SU-DHL-6 (cell line): Measurements from ENCODE around the gene ZNF343.
A peak's percentile ranks its signal among the peaks of the same experiment; 100 is the strongest.

Experiments
- H2AFZ ChIP-seq: fragments of 200-600 bp; sonication (generic); 2 replicates; pipeline ENCODE4 v1.6.1; 2014; ENCODE audit warnings: low read depth, mild to moderate bottlenecking, moderate library complexity, mixed read lengths, antibody characterized with exemption, low read length; ENCODE audit not compliant: severe bottlenecking
- H3F3A ChIP-seq: fragments of 200-600 bp; shearing (Covaris generic); 2 replicates; pipeline ENCODE4 v1.6.0; 2016; ENCODE audit warnings: antibody characterized with exemption, mild to moderate bottlenecking; ENCODE audit not compliant: insufficient read depth
- H3K27ac ChIP-seq: fragments of 200-600 bp; sonication (generic); 2 replicates; pipeline ENCODE4 v1.5.1; 2016; ENCODE audit warnings: low read depth, mild to moderate bottlenecking, low read length, moderate library complexity, mixed read lengths
- H3K27me3 ChIP-seq: fragments of 200-600 bp; sonication (generic), shearing (Covaris generic); 2 replicates; pipeline ENCODE4 v1.6.0; 2014; ENCODE audit warnings: mild to moderate bottlenecking, low read length
- H3K36me3 ChIP-seq: fragments of 200-600 bp; sonication (generic); 2 replicates; pipeline ENCODE4 v1.6.1; 2014; ENCODE audit warnings: mild to moderate bottlenecking, low read length, mixed read lengths
- H3K4me2 ChIP-seq: fragments of 300-600, 200-600 bp; shearing (Covaris generic), sonication (generic); 2 replicates; pipeline ENCODE4 v1.6.0; 2014; ENCODE audit warnings: low read length, low read depth, mild to moderate bottlenecking; ENCODE audit not compliant: poor library complexity, severe bottlenecking
- H3K4me3 ChIP-seq: fragments of 200-600 bp; sonication (generic); 2 replicates; pipeline ENCODE4 v1.5.1; 2014; ENCODE audit warnings: antibody characterized with exemption, low read length, mild to moderate bottlenecking, mixed read lengths; ENCODE audit not compliant: insufficient read depth, poor library complexity, severe bottlenecking
- H3K79me2 ChIP-seq: fragments of 200-600 bp; sonication (generic); 2 replicates; pipeline ENCODE4 v1.6.1; 2014; ENCODE audit warnings: mild to moderate bottlenecking, low read length, moderate library complexity; ENCODE audit not compliant: insufficient read depth
- H3K9ac ChIP-seq: fragments of 200-600 bp; sonication (generic); 2 replicates; pipeline ENCODE4 v1.7.0; 2014; ENCODE audit warnings: mild to moderate bottlenecking, low read length
- H3K9me2 ChIP-seq: fragments of 200-600 bp; sonication (generic); replicated peaks from 2 replicates; pipeline ENCODE4 v1.6.1; 2014; ENCODE audit warnings: low read length; ENCODE audit not compliant: insufficient read depth
- H3K9me3 ChIP-seq: fragments of 200-600 bp; sonication (generic); 2 replicates; pipeline ENCODE4 v1.6.1; 2014; ENCODE audit warnings: low read length, mixed read lengths; ENCODE audit not compliant: insufficient read depth
- H4K20me1 ChIP-seq: fragments of 200-600 bp; sonication (generic); 2 replicates; pipeline ENCODE4 v1.6.1; 2014; ENCODE audit warnings: low read depth, mild to moderate bottlenecking, antibody characterized with exemption, low read length, moderate library complexity, mixed read lengths
- EZH2phosphoT487 ChIP-seq: fragments of 200-600 bp; sonication (generic), shearing (Covaris generic); conservative IDR thresholded peaks from 2 replicates; pipeline ENCODE4 v1.6.1; 2018; ENCODE audit warnings: mild to moderate bottlenecking, antibody characterized with exemption, low read length, moderate library complexity, mixed read lengths
- TF ChIP-seq, protein P1 (sequence below): fragments of 200-600 bp; sonication (generic); IDR thresholded peaks from one replicate; pipeline ENCODE4 v1.5.1; 2017; ENCODE audit warnings: antibody characterized with exemption, mild to moderate bottlenecking, low read length, moderate library complexity; ENCODE audit not compliant: insufficient read depth, poor library complexity, severe bottlenecking

The ZNF343 gene

DNA sequence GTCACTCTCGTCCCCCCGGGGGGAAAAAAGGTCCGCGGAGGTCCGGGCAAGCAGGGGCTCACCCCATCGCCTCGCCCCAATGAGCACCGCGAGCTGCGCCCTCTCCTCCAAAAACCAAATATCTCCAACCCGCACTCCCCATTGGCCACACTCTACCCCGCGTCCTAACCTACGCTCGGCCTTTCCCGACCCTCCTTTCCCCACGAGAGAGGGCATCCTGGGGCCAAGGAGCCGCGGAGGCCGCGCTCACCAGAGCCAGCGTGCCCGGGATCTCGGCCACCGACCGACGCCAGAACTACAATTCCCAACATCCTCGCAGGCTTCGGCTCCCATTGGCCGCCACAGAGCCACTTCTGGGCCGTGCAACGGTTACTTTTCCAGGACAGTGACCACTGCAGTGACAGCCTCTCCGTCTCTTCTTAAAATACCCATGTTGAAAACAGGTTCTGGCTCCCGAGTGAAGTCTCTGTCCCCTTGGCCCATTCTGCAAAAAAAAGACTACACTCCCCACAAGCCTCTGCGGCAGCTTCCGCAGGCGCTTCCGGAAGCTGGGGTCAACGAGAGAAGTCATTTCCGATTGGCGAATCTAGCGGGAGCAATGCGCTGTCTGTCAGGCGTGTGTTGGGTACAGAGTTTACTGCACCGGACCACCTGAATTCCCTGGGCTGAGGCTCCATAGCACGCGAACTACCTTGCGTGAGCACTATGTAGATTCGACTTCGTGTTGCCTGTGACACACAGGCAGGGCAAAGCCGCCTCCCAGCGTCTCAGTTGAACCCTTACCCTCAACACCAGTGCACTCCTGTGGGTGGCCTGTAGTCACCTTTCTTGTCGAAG, at the start of gene ZNF343:
ZNF343 (minus strand) TSS at position 285 of the 837 bp plus-strand sequence. CDS start 15,020 bp downstream, outside the sequence.
- Histone ChIP-seq H3F3A (no peaks in the 10 kb centered on the region), H3K36me3 (no peaks in the 10 kb centered on the region), H3K4me2 (peak within 1 kb of the TSS; percentile 88), H3K27me3 (no peaks in the 10 kb centered on the region), H2AFZ (peak within 1 kb of the TSS; percentile 91), H3K9me3 (no peaks in the 10 kb centered on the region), H3K9ac (peak within 1 kb of the TSS; percentile 83), H3K79me2 (peaks cover 17% of the 10 kb centered on the region), H3K27ac (peak within 1 kb of the TSS; percentile 70), H4K20me1 (no peaks in the 10 kb centered on the region), H3K9me2 (no peaks in the 10 kb centered on the region), H3K4me3 (peak within 1 kb of the TSS; percentile 86)
- no peak for TF ChIP-seq EZH2phosphoT487
- TF ChIP-seq, protein P1, sequence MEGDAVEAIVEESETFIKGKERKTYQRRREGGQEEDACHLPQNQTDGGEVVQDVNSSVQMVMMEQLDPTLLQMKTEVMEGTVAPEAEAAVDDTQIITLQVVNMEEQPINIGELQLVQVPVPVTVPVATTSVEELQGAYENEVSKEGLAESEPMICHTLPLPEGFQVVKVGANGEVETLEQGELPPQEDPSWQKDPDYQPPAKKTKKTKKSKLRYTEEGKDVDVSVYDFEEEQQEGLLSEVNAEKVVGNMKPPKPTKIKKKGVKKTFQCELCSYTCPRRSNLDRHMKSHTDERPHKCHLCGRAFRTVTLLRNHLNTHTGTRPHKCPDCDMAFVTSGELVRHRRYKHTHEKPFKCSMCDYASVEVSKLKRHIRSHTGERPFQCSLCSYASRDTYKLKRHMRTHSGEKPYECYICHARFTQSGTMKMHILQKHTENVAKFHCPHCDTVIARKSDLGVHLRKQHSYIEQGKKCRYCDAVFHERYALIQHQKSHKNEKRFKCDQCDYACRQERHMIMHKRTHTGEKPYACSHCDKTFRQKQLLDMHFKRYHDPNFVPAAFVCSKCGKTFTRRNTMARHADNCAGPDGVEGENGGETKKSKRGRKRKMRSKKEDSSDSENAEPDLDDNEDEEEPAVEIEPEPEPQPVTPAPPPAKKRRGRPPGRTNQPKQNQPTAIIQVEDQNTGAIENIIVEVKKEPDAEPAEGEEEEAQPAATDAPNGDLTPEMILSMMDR = no peak

DNA sequence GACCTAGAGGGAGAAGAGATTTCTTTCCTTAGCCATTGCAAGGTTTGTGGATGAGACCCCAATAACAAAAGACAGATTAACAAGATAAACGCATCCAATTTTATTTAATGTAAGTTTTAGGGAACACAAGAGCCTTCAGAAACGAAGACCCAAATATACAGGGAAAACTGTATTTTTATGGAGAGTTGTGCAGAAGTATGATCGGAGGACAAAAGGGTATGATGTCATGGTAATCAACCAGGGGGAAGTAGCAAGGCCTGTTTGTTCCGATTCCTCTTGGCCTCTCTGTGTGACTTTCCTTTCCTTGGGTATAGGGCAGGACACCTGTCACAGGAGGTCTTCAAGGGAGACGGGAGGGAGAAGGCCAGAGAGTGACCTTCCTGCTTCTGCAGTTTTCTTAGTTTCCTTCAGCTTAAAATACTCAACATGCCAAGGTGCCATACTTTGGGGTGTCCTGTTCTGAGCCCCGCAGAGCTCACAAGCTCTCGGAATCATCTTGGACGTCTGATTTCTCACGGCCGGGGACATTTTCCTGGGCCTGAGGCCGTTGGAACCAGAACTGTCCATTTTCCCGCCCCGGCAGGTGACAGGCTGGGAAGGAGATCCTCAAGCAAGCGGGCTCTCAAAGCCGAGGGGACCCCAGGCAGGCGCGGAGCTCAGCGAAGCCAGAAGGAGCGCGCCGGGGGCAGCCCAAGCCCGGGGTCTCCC, 49.3 kb upstream of the ZNF343 start:
- Histone ChIP-seq H3K9ac (no peak overlapping the region), H2AFZ (no peak overlapping the region), H3K36me3 (no peaks in the 10 kb centered on the region), H3K9me3 (no peaks in the 10 kb centered on the region), H3F3A (no peaks in the 10 kb centered on the region), H3K9me2 (no peaks in the 10 kb centered on the region), H3K27me3 (no peaks in the 10 kb centered on the region), H3K27ac (no peak overlapping the region), H3K79me2 (no peaks in the 10 kb centered on the region), H4K20me1 (no peaks in the 10 kb centered on the region), H3K4me2 (no peak overlapping the region), H3K4me3 (no peak overlapping the region)
- TF ChIP-seq, protein P1 = no peak
- no peak for TF ChIP-seq EZH2phosphoT487

DNA sequence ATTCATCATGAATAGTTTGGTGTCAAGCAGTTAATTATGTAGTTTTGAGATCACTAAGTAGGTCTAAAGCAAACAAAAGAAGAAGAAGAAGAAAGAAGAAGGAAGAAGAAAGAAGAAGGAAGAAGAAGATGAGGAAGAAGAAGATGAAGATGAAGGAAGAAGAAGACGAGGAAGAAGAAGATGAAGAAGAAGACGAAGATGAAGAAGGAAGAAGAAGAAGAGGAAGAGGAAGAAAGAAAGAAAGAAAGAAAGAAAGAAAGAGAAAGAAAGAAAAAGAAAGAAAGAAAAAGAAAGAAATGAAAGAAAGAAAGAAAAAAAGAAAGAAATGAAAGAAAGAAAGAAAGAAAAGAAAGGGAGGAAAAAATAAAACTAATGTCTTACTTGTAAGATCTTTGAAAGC, 36.9 kb upstream of the ZNF343 start:
- H3K4me3 ChIP-seq = no peak overlapping the region
- no peaks in the 10 kb centered on the region for H3K9me2 ChIP-seq
- no peaks in the 10 kb centered on the region for H3K9me3 ChIP-seq
- TF ChIP-seq EZH2phosphoT487 = no peak
- TF ChIP-seq, protein P1 = no peak
- H3K9ac ChIP-seq = no peak overlapping the region
- no peaks in the 10 kb centered on the region for H3K27me3 ChIP-seq
- H3K4me2 ChIP-seq = no peak overlapping the region
- no peaks in the 10 kb centered on the region for H3K79me2 ChIP-seq
- H3K36me3 ChIP-seq = no peaks in the 10 kb centered on the region
- H2AFZ ChIP-seq = no peak overlapping the region
- H3K27ac ChIP-seq = no peak overlapping the region
- no peaks in the 10 kb centered on the region for H4K20me1 ChIP-seq
- no peaks in the 10 kb centered on the region for H3F3A ChIP-seq
